GM18526 (cell line): ENCODE data around the gene F11.

ENCODE experiments used
- POLR2A ChIP-seq: IDR thresholded peaks from 3 replicates; pipeline ENCODE4 v1.6.1; 2011; ENCODE audit not compliant: insufficient read length; ENCODE audit errors: extremely low read depth

F11 gene

DNA sequence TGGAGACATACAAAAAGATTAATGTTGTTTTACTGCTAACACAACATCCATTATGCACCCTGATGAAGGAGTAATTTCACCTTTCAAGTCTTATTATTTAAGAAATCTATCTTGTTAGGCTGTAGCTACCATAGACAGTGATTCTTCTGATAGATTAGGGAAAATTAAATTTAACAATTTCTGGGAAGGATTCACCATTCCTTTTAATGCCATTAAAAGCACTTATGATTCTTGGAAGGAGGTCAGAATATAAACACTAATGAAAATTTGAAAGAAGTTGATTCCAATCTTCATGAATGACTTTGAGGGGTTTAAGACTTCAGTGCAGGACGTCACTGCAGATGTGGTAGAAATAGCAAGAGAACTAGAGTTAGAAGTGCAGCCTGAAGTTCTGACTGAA lies 69.8 kb downstream of the F11 start:
- no peak for TF ChIP-seq POLR2A
